ENCODE data around the gene SELENOO.

- TF ChIP-seq, protein P1, sequence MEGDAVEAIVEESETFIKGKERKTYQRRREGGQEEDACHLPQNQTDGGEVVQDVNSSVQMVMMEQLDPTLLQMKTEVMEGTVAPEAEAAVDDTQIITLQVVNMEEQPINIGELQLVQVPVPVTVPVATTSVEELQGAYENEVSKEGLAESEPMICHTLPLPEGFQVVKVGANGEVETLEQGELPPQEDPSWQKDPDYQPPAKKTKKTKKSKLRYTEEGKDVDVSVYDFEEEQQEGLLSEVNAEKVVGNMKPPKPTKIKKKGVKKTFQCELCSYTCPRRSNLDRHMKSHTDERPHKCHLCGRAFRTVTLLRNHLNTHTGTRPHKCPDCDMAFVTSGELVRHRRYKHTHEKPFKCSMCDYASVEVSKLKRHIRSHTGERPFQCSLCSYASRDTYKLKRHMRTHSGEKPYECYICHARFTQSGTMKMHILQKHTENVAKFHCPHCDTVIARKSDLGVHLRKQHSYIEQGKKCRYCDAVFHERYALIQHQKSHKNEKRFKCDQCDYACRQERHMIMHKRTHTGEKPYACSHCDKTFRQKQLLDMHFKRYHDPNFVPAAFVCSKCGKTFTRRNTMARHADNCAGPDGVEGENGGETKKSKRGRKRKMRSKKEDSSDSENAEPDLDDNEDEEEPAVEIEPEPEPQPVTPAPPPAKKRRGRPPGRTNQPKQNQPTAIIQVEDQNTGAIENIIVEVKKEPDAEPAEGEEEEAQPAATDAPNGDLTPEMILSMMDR (IDR thresholded peaks at IDR 0.05): no peak
- no peak for TF ChIP-seq POLR2A (IDR thresholded peaks at IDR 0.05)
Observed at GRCh38 chr22:50162391-50162956, 38.3 kb upstream of the SELENOO start.

Data from ovary (tissue), 3 donors.